H1 (cell line): ENCODE results near the gene ARL2BP. TPM values are rescaled to one million over a fixed set of nuclear protein-coding genes. Genes with fewer than 3 reads are reported as not detected.

Experiments
- ATF2 ChIP-seq: IDR thresholded peaks from 2 replicates; pipeline ENCODE4 v1.6.1; 2012; ENCODE audit warnings: low read length, inconsistent platforms
- polyA plus RNA-seq, 7 experiments: library from polyadenylated mRNA; depleted of rRNA in 3 of 7; stranded (reverse) in 5 of 7; unstranded in 2 of 7; fragments of >200 nt in 5 of 7; fragments of 200-250 nt in 2 of 7; gene quantifications; 1 replicate in 5 of 7; 2 replicates in 1 of 7; 4 replicates in 1 of 7; pipeline versions ENCODE4 v1.2.1 to v1.2.3, GENCODE V29; 2011 to 2013; ENCODE audit warnings: missing spikeins in 2 of 7, mixed read lengths in 2 of 7
- total RNA-seq: library from RNA; stranded (reverse); fragmentation: NEBNext Ultra II Directional; extraction: Animal tissue kit (Norgen Biotek cat#: 25700); gene quantifications from 2 replicates; pipeline ENCODE4 v1.2.1, GENCODE V29; 2021
- TF ChIP-seq, protein P1 (sequence below): IDR thresholded peaks from 2 replicates; pipeline ENCODE4 v1.6.1; 2011; ENCODE audit warnings: low read length, improper control_type of control experiment

ARL2BP gene
- total and polyA plus RNA-seq, 2 of the 8 experiments (the other 6 are each of a cell fraction or from before 2014, with no cell fraction given), result 13.6 to 18.3 TPM

GRCh38 chr16:57299719-57300386 is 54.8 kb downstream of the ARL2BP start (continued):
- TF ChIP-seq, protein P1, sequence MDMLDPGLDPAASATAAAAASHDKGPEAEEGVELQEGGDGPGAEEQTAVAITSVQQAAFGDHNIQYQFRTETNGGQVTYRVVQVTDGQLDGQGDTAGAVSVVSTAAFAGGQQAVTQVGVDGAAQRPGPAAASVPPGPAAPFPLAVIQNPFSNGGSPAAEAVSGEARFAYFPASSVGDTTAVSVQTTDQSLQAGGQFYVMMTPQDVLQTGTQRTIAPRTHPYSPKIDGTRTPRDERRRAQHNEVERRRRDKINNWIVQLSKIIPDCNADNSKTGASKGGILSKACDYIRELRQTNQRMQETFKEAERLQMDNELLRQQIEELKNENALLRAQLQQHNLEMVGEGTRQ, result no peak
- peak; percentile 59; the same call in 1 of the 2 replicates for TF ChIP-seq ATF2
